ENCODE measurements around the gene DCAF15. TPM values are rescaled to one million over a fixed set of nuclear protein-coding genes. Genes with fewer than 3 reads are reported as not detected.

Gene DCAF15
- polyA plus RNA-seq, 6 donors from 2014 or later = 3.3 to 8.5 (median 5.4) TPM

DNA sequence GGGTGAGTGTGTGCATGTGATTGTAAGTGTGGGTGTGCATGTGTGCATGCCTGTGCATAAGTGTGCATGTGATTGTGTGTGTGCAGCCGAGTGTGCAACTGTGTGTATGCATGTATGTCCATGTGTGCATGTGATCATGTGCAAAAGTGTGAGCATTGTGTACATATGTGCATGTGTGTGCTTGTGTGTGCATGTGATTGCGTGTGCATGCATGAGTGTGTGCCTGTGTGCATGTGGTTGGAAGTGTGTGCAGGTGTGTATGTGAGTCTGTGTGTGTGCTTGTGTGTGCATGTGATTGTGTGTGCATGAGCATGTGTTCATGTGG lies 17.6 kb upstream of the DCAF15 start:
- no peak overlapping the region for H3K4me3 Mint-ChIP-seq
- peaks cover 12 to 33% (median 16%) of the 10 kb centered on the region in 3 donors for H3K27me3 Mint-ChIP-seq
- no peak overlapping the region for H3K27ac Mint-ChIP-seq
- H3K4me1 Mint-ChIP-seq = peaks cover 2 to 17% (median 16%) of the 10 kb centered on the region in 3 donors
- ATAC-seq (ENCODE audit: low read depth in 2 of 2) (no peak), DNase-seq (no peak)
- no peaks in the 10 kb centered on the region for H3K36me3 Mint-ChIP-seq
- no peaks in the 10 kb centered on the region for H3K9me3 Mint-ChIP-seq

- Mint-ChIP-seq H3K27me3 (peaks cover 12 to 33% (median 16%) of the 10 kb centered on the region in 3 donors), H3K36me3 (no peaks in the 10 kb centered on the region)
These were observed 16.4 kb upstream of the DCAF15 start for GRCh38 chr19:13935765-13936510.

GRCh38 chr19:13937479-13938300 lies 14.6 kb upstream of the DCAF15 start:
- Mint-ChIP-seq H3K36me3 (no peaks in the 10 kb centered on the region), H3K4me1 (peaks cover 2 to 17% (median 16%) of the 10 kb centered on the region in 3 donors), H3K9me3 (no peaks in the 10 kb centered on the region), H3K27me3 (peaks cover 12 to 33% (median 16%) of the 10 kb centered on the region in 3 donors), H3K27ac (no peak overlapping the region), H3K4me3 (no peak overlapping the region)
- ATAC-seq (ENCODE audit: low read depth in 2 of 2) = no peak
- DNase-seq = no peak

More at GRCh38 chr19:13935765-13936510, 16.4 kb upstream of the DCAF15 start:
- ATAC-seq (ENCODE audit: low read depth in 2 of 2) (no peak), DNase-seq (no peak)
- Mint-ChIP-seq H3K4me1 (peaks cover 2 to 17% (median 16%) of the 10 kb centered on the region in 3 donors), H3K27ac (no peak overlapping the region), H3K4me3 (no peak overlapping the region), H3K9me3 (no peaks in the 10 kb centered on the region)

GRCh38 chr19:13938301-13939064 lies 13.8 kb upstream of the DCAF15 start, which contains the start of gene PODNL1:
Gene PODNL1 (minus strand): TSS chr19:13938417. CDS start chr19:13938181, 236 bp downstream.
- Mint-ChIP-seq H3K36me3 (no peaks in the 10 kb centered on the region), H3K4me3 (no peak within 1 kb of the TSS), H3K4me1 (peaks cover 2 to 17% (median 12%) of the 10 kb centered on the region in 3 donors), H3K27ac (no peak within 1 kb of the TSS), H3K9me3 (no peaks in the 10 kb centered on the region), H3K27me3 (peaks cover 10 to 30% (median 12%) of the 10 kb centered on the region in 3 donors)
- DNase-seq (no peak), ATAC-seq (ENCODE audit: low read depth in 2 of 2) (no peak)

GRCh38 chr19:13942023-13942684 lies 10.2 kb upstream of the DCAF15 start:
- Mint-ChIP-seq H3K4me1 (peaks cover 0 to 4% (median 2%) of the 10 kb centered on the region in 3 donors), H3K9me3 (no peaks in the 10 kb centered on the region), H3K27ac (no peak overlapping the region), H3K36me3 (no peaks in the 10 kb centered on the region), H3K27me3 (peaks cover 0 to 13% (median 7%) of the 10 kb centered on the region in 3 donors), H3K4me3 (no peak overlapping the region)
- no peak for ATAC-seq (ENCODE audit: low read depth in 2 of 2)
- no peak for DNase-seq

GRCh38 chr19:13946414-13946813 lies 5.9 kb upstream of the DCAF15 start:
- H3K4me1 Mint-ChIP-seq = peaks cover 0 to under 1% (median 0%) of the 10 kb centered on the region in 3 donors
- ATAC-seq (ENCODE audit: low read depth in 2 of 2) (no peak), DNase-seq (no peak)
- H3K4me3 Mint-ChIP-seq = no peak overlapping the region
- H3K36me3 Mint-ChIP-seq = no peaks in the 10 kb centered on the region
- no peaks in the 10 kb centered on the region for H3K9me3 Mint-ChIP-seq
- H3K27me3 Mint-ChIP-seq = no peaks in the 10 kb centered on the region
- H3K27ac Mint-ChIP-seq = no peak overlapping the region

GRCh38 chr19:13951043-13951442 lies 1.3 kb upstream of the DCAF15 start:
- no peak overlapping the region for H3K4me3 Mint-ChIP-seq
- H3K27ac Mint-ChIP-seq = peak overlapping the region in 1 of 6 donors; percentile 41
- no peaks in the 10 kb centered on the region for H3K36me3 Mint-ChIP-seq
- DNase-seq (no peak), ATAC-seq (ENCODE audit: low read depth in 2 of 2) (no peak)
- no peaks in the 10 kb centered on the region for H3K27me3 Mint-ChIP-seq
- peaks cover 12 to 21% (median 14%) of the 10 kb centered on the region in 3 donors for H3K4me1 Mint-ChIP-seq
- no peaks in the 10 kb centered on the region for H3K9me3 Mint-ChIP-seq

GRCh38 chr19:13951799-13952153 lies 533 bp upstream of the DCAF15 start:
- H3K27me3 Mint-ChIP-seq = no peaks in the 10 kb centered on the region
- H3K36me3 Mint-ChIP-seq = no peaks in the 10 kb centered on the region
- no peaks in the 10 kb centered on the region for H3K9me3 Mint-ChIP-seq
- no peak for DNase-seq
- no peak for ATAC-seq (ENCODE audit: low read depth in 2 of 2)
- peak overlapping the region; percentile 88 to 98 (median 95) for H3K27ac Mint-ChIP-seq
- H3K4me3 Mint-ChIP-seq = peak overlapping the region; percentile 89 to 98 (median 96)
- H3K4me1 Mint-ChIP-seq = peaks cover 12 to 21% (median 19%) of the 10 kb centered on the region in 3 donors

DNA sequence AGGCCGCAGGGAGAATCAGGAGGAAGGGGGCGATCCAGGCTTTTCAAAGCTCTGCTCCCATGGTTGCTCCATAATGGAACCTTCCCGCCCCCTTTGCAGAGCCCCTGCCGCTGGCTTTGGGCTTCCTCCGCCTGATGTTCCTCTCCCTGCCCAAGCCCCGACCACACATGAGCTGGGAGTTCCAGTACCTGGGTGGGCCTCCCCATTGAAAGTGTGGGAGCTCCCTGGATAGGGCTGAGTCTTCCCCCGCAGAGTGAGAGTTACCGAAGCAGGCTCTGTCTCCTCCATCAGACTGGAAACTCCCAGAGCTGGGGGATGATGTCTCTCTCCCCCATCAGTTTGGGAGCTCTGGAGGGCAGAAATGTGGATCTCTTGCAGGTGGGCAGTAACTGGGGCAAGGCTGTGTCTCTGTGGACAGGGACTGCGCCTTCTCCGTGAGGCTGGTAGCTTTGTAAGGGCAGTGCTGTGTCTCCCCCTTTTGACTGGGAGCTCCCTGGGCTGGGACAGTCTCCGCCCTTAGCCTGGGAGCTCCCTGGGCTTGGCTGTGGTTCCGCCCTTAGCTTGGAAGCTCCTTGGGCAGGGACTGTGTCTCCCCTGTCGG lies 722 bp downstream of the DCAF15 start:
- no peaks in the 10 kb centered on the region for H3K36me3 Mint-ChIP-seq
- peak overlapping the region; percentile 84 to 98 (median 92) for H3K4me3 Mint-ChIP-seq
- DNase-seq = no peak
- no peak for ATAC-seq (ENCODE audit: low read depth in 2 of 2)
- H3K27me3 Mint-ChIP-seq = no peaks in the 10 kb centered on the region
- H3K4me1 Mint-ChIP-seq = peaks cover 12 to 23% (median 21%) of the 10 kb centered on the region in 3 donors
- H3K9me3 Mint-ChIP-seq = no peaks in the 10 kb centered on the region
- peak overlapping the region in 5 of 6 donors; percentile 28 to 95 (median 78) for H3K27ac Mint-ChIP-seq

GRCh38 chr19:13954185-13954584 lies 1.9 kb downstream of the DCAF15 start:
- Mint-ChIP-seq H3K9me3 (no peaks in the 10 kb centered on the region), H3K27me3 (no peaks in the 10 kb centered on the region), H3K36me3 (no peaks in the 10 kb centered on the region), H3K4me1 (peaks cover 12 to 23% (median 21%) of the 10 kb centered on the region in 3 donors), H3K4me3 (peak overlapping the region; percentile 58 to 98 (median 92)), H3K27ac (peak overlapping the region in 2 of 6 donors; percentile 47 to 95)
- DNase-seq (no peak), ATAC-seq (ENCODE audit: low read depth in 2 of 2) (no peak)

- Mint-ChIP-seq H3K4me3 (no peak overlapping the region), H3K27me3 (no peaks in the 10 kb centered on the region), H3K4me1 (peaks cover 12 to 23% (median 21%) of the 10 kb centered on the region in 3 donors), H3K36me3 (no peaks in the 10 kb centered on the region), H3K9me3 (no peaks in the 10 kb centered on the region), H3K27ac (no peak overlapping the region)
- DNase-seq (no peak), ATAC-seq (ENCODE audit: low read depth in 2 of 2) (no peak)
These were observed 3.5 kb downstream of the DCAF15 start for GRCh38 chr19:13955662-13956364.

DNA sequence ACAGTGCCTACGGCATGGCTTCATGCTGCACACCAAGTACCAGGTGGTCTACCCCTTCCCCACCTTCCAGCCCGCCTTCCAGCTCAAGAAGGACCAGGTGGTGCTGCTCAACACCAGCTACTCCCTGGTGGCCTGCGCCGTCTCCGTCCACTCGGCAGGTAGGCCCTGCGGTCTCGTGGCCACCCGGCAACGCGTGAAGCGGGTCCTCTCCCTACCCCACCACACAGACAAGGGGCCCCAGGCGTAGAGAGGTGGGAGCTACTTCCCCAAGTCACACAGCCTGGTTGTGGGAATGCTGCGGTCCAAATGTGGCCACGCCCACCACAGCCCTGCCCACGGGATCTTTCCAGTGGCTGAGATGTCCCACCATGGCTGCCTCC lies 4.0 kb downstream of the DCAF15 start:
- no peak for DNase-seq
- Mint-ChIP-seq H3K4me1 (peaks cover 12 to 24% (median 21%) of the 10 kb centered on the region in 3 donors), H3K36me3 (peaks cover 0 to 3% of the 10 kb centered on the region in 2 donors), H3K9me3 (no peaks in the 10 kb centered on the region), H3K27ac (no peak overlapping the region), H3K4me3 (no peak overlapping the region), H3K27me3 (no peaks in the 10 kb centered on the region)
- ATAC-seq (ENCODE audit: low read depth in 2 of 2) = no peak

All from naive B cell (primary cell).